Pons (tissue), 1 donor: Measurements from ENCODE around the gene HOTAIR.

Experiments
- DNase-seq: peaks from one replicate; pipeline ENCODE4 v3.0.0-alpha.2; 2016; ENCODE audit warnings: low spot score

The HOTAIR gene

DNA sequence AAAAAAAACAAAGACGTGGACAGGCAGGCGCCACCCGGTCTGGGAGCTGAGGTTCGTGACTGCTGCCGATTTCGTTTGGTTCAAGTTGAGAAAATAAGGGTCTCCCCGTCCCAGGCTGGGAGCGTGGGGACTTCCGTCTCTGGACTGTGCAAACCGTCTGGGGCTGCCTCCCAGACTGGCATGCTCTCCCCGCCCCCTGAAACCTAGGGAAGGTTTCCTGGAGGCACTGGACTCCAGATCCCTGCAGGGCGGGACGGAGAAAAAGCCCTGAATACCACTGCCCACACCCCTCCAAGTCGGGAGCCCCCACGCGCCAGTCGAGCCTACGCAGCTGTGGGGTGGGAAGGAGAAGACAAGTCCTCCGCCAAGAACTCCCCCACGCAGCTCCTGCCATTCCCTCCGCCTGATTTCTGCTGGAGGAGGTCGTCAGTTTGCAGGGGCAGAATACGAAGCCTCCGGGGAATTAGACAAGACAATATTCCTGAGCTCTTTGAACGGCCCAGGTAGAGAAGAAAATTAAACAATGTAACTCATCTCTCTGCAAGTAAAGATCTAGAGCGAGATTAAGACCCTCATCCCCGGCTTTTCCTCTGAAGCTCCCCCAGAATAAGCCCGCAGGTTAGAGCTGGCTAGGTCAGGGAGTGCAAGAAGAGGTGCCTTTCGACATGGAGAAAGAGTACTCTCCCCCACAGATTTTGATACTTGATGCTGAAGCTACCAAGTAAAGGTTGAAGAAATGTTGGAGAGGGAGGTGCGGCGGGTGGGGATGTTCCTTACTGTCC, 46.5 kb downstream of the HOTAIR start:
- no peak for DNase-seq

GRCh38 chr12:53927220-53928029, 47.3 kb downstream of the HOTAIR start:
- DNase-seq: no peak

DNA sequence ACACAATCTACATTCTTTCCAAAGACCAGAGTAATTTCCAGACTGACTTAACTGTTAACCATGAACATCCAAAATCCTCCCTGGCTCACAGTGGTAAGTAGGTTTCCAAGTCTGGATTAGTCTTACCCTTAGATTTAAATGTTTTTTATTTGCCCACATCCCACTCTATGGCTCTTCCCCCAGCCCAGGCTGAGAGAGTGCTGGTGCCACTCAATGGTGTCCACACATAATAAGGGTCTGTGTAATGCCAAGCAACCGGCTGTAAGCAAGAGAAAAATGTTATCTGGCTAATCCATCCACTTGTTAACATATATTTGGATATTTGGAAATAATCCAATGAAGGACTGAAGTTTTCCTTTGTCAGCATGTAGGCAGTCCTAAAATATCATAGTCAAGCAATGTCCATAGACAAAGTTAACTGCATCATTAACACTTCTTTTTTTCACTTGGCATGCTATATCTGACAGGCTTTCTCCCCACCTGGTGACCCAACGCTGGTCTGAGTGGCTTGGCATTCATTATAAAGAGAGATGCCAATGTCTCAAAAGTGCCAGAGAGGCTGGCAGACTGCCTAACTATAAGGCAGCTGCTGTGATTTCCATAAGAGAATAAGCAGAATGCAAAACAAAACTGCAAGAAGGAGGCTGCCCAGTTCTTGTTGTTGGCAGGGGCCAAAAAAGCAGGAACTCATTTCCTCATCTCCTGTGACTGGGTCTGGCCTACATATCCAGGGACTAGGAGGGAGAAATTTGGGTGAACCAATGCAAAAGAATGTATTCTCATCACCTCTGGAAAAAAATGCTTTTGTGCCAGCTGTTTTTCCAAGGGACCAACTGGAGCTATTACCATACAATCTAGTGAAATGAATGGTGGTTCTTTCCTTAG, 50.0 kb downstream of the HOTAIR start:
- DNase-seq: no peak

DNA sequence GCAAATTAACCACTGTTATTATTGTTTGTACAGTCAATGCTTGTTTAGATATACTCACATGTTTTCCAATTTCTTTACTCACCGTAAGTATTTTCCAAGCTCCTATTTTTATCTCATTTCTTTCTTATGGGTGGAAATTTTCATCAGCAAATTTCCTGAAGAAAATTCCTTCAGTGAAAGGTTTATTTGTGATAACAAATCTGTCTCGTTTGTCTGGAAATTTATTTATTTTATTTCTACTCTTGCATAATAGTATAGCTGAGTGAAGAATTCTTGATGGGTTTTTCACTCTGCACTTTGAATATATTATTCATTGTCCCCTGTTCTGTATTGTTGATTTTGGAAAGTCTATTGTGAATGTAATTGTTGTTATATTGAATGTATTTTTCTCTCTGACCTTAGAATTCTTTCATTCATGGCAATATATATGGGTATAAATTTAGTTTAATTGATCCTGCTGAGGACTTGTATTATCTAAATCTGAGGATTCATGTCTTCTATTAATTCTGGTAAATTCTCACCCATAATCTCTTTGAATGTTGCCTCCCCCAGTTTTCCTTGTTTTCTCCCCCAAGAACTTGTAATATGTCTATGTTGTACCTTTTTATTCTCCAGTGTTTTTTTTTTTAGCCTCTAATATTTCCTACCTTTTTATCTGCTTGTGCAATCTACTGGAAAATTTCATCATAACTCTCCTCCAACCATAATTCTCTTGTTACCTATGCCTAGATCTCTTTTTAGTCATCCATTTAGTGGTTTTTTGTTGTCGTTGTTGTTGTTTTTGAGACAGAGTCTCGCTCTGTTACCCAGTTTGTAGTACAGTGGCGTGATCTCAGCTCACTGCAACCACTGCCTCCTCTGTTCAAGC, 57.7 kb downstream of the HOTAIR start:
- DNase-seq: no peak
